Measurements from ENCODE around the gene USP47.

- TF ChIP-seq YY1 (tag by site-specific recombination; IDR thresholded peaks at IDR 0.05): no peak
- TF ChIP-seq ZNF843 (tag by site-specific recombination; IDR thresholded peaks at IDR 0.05): no peak
- no peak for TF ChIP-seq REST (tag by site-specific recombination; IDR thresholded peaks at IDR 0.05)
- no peak for TF ChIP-seq CTCF (tag by site-specific recombination; IDR thresholded peaks at IDR 0.05)
- TF ChIP-seq ZBTB17 (tag by site-specific recombination; IDR thresholded peaks at IDR 0.05): no peak
- TF ChIP-seq ZBTB49 (tag by site-specific recombination; IDR thresholded peaks at IDR 0.05; ENCODE audit: low read depth): no peak
- TF ChIP-seq PRDM6 (tag by site-specific recombination; IDR thresholded peaks at IDR 0.05): no peak
- no peak for TF ChIP-seq ZNF274 (IDR thresholded peaks at IDR 0.05; ENCODE audit: low read length)
- no peak for TF ChIP-seq ZNF274 (tag by site-specific recombination; IDR thresholded peaks at IDR 0.05; ENCODE audit: borderline replicate concordance)
- TF ChIP-seq ZBTB21 (tag by site-specific recombination; IDR thresholded peaks at IDR 0.05): no peak
- TF ChIP-seq ZNF398 (tag by site-specific recombination; IDR thresholded peaks at IDR 0.05): no peak
- no peak for TF ChIP-seq ZNF501 (tag by site-specific recombination; IDR thresholded peaks at IDR 0.05)
- TF ChIP-seq ZBTB7A (tag by site-specific recombination; IDR thresholded peaks at IDR 0.05; ENCODE audit: low read depth): no peak
- TF ChIP-seq ZNF549 (tag by site-specific recombination; IDR thresholded peaks at IDR 0.05): no peak
These were observed 126.9 kb downstream of the USP47 start for GRCh38 chr11:11968511-11969280.

Data from HEK293 (cell line).